Measurements from ENCODE around the gene HOXB9.

The HOXB9 gene

DNA sequence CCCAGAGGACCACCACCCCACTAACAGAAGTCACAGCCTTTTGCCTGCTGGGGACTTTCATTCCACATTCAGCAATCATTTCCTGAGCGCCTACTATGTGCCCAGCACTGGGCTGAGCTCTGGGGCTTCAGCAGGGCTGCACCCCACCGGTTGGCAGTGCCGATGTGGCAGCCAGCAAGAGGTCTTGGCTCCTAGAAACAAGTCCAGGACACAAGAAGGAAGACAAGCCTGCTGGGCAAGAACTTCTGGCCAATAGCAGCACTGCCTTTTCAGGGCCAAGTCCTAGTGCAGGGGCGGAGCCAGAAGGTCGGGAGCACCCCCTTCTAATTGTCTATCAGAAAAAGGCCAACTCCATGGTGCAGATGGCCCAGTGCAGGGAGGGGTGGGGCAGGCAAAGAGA, 13.0 kb upstream of the HOXB9 start:
- DNase-seq (ENCODE audit: low read depth): no peak

DNA sequence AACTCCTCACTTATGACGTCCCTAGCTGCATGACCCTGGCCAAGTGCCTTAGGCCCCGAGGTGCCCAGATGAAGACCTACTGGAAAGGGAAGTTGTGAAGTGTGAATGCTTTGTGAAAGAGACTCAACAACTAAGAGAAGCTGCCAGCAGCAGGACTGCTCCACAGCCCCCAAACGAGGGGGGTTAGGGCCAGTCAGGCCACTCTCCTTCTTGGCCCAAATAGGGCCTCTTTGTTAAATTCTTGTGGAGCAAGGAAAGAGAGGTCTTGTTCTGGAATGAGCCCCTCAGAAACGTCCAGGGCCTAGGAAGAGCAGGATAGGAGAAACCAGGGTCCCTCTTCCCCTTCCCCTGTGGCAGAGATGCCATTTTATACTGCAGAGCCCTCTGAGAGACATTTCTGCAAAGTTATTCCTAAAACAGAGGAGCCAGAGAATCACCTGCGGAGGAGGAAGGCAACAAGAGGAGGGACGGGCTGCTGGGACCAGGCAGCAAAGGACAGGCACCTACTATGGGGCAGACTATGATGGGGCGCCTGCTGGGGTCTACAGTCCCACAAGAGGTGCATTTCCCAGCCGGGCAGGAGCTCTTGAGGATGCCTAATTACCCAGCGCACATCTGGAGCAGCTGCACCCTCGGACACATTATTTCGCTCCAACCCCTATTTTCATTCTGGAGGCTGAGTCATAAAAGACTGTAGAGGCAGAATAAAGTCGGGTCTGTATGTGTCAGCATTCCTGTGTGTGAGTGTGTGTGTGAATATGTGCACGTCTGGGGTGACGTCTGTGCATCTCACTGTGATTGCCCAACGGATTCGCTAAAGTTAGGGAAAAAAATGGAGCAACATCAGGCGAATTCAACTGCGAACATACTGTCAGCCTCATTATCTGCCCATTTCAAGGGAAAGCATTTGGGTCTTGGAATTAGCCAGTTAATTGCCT, 11.4 kb upstream of the HOXB9 start:
- no peak for DNase-seq (ENCODE audit: low read depth)

DNA sequence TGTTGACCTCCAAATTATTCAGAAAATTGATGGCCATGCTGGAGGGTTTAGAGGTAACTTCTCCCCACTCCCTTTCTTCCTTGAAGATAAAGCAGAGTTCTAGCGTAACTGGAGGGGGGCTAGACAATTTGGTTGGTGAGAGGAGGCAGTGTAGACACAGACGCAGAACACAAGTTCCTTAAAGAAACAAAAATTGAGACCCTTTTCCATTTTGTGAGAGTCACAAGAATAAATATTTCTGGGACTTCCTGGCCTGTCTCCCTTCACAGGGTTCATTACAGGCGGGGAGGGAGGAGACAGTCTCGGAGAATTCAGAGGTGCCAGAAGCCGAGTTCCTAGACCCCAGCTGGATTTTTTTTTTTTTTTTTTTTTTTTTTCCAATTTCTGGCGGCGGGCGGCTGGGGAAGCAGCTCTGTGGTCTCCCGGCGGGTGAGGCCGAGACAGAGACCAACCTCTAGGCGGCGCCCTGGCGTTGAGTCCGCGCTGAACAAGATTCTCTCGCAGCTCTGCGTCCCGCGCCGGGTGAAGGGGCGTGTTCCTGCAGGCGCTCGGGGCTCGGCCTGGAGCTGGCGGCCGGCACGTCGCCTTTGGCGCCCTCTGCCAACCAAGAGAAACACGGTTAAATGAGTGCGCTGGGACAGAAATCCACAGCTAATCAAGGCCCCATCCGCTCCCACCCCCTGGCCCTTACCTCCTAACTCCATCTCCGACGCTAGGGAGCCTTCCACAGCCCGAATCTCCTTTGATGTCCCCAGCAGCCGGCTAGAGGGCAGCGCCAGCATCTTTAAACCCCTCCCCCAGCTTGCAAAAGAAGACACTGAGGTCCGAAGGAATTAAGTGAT, 10.2 kb upstream of the HOXB9 start:
- DNase-seq (ENCODE audit: low read depth): peak; percentile 4

DNA sequence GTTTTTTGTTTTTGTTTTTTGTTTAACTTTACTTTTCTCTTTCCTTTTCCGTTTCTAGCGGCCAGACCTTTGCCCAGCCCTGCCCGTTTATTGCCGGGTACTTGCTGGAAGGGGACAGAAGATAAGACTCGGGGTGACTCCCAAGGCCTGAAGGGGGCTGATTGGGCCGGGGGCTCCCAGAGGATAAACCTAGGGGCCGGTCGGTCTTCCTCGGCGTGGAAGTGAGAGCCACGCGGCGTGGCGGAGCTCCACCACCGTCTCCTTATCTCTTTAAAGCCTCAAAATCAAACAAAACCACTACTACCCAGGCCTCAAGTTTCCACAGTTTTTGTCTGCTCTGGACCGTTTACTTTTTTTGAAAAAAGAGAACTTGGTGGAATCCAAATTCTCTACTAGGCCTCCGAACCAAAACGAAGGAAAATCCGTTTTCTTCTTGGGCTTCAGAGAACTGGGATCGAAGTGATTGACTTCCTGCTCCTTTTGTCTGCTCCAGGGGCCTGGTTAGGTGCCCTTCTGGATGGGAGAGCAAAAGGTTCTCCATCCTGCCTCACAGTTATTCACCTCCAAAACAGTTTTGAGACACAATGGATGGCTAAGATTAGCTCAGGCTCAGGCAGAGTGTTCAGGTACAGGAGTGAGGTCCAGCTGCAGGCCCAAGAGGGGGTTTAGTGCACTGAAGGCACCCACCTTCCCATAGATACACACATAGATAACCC, 8.5 kb upstream of the HOXB9 start:
- DNase-seq (ENCODE audit: low read depth): no peak

DNA sequence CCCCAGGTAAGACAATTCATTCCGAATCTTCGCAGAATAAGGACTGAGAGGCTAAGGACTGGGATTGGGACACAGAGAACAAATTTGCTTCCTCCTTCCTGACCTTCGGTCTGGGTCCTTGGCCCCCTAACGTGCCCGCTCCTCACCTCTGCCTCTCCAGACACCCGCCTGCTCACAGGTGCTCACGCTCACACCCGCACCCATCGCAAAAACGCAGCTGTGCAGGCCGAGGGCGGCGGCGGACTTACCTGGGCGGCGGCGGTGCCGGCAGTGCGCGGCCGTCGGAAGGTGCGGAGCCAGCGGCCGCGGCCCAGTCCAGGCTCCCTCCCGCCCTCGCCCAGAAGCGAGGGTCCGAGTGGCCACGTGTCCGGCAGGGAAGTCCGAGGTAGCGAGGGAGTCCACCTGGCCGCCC, 7.1 kb upstream of the HOXB9 start:
- DNase-seq (ENCODE audit: low read depth): no peak

DNA sequence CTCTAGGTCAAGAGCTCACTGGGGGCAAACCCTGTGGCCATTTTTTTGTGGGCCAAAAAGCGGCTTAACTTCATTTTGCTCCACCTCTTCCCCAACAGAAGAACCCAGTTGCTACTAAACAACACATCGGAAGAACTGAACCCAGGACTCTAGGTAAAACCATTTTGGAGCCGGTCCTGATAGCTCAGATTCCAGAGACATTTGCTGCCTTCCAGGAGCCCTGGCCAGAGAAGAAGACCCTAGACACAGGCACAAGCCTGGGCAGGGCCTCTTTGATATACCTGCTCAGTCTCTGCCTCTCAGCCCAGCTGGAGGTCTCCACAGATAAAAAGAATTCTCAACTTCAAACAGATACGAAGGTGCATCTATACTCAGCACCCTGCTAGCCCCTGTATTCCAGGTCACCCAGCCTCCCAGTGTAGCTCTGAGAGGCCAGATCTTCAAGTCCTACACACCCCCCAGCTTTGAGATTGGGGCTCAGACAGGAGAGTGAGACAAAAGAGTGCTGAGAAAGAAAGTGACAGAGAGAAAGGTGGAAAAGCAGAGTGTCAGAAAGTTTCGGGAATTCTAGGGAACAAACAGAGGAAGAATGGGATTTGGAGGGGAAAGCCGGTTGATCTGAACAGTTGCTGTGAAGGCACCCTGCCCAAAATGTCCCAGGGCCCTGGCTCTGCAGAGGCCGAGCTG, 6.6 kb upstream of the HOXB9 start:
- no peak for DNase-seq (ENCODE audit: low read depth)

DNA sequence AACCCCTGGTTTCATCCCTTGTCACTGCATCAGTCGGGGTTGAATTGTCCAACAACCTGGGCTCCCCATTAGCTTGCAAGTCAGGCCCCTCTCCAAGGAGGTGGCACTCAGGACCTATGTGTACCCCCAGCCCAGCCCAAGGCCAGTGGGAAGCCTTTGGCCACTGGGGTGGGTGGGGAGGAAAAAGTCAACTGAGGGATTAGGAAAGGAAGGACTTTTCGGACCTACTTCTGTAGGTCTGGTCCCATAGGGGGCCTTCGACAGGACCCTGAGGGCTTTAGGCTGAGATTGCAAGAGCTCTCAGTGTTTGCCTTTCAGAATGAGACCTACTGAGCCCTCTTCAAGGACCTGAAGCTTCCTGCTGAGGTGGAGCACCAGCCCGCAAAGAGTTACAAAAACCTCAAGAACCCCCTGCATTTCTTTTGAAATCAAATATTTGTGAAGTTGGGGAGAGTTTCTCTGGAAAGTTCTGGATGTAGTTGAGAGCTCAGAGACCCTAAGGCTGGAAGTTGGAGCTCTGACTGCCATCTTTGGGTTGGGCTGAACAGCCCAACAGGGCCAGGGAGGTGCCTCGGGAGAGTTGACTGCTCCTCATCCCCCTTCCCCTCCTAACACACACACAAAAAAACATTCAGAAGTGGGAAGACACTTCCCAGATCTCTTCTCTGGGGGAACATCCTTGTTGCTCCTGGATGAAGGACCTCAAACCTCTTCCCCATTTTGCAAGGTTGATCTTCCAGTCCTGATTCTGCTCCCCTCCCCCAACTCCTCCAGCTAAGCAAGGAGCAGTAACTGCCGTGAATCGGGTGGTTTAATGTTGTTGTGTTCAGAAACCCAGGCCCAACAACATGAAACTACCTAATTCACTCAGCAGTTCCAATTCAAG, 5.8 kb upstream of the HOXB9 start:
- DNase-seq (ENCODE audit: low read depth): no peak

DNA sequence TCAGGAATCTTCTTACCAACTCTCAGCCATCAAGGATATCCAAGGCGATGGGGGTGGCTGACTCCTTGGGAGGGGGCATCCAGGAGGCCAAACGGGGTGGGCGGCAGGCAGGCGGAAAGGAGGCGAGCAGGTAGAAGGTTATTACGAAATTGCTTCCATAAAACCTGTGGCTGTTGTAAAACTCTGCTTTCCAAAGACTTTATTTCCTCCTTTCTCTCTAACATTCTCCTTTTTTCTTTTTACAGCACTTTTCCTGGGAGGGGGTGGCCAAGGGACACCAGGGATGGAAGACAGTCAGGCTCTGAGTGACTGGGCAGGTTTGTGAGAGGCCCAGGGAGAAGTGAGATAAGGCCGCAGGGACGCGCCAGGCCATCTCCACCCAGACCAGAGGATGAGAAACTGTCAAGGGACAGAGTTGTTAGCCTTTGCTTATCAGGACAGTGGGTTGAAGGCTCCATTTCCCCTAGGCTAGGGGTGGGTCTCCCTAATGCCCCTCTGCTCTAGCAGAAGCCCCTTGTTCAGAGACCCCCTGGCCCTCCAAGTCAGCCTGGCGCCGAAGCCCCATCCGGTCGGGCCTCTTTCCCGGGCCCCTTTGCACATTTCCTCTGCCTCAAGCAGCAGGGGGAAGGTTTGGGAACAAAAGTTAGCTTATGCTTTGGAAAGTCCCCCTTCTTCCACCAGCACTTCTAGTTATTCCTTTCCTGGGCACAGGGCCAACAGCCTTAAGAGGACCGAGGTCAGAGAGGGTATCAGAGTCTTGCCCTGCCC, 5.0 kb upstream of the HOXB9 start:
- no peak for DNase-seq (ENCODE audit: low read depth)

DNA sequence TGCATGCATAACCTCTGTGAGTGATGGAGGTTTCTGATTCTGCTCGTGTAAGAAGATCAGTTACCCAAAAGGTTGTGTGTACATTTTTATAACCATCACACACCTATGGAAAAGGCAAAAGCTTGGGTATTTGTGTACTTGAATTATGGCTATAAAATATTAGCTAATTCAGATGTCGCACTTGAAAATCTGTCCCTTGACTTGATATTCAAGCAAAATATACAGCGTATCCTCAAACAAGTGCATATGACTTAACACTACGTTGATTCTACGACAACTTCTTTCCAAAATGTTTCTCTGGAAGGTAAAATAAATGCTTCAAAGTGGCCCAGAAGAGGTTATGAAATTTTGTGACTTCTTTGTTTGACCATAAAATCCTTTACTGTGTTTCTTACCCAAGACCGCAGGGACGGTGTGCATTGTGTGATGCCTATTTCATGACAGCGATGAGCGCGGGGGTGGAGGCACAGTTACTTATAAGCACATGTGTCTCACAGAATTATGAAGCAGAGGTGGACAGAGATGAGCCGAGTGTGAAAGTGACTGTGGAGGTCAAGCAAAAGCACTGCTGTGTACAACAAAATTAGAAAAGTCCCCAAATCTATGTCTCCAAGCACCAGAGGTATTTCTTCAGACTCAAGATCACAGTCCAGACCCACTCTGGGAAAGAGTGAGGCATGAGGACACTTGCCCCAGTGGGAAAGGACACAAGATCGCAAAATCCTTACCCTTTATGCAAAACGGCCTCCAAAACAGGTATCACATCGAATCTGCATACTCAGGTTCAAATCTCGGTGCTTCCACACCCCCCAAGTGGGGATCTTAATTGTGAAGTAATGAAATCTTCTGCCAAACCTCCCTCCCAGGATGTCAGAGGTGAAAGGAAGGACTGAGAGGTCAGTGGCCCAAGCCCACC, 4.1 kb upstream of the HOXB9 start:
- no peak for DNase-seq (ENCODE audit: low read depth)

DNA sequence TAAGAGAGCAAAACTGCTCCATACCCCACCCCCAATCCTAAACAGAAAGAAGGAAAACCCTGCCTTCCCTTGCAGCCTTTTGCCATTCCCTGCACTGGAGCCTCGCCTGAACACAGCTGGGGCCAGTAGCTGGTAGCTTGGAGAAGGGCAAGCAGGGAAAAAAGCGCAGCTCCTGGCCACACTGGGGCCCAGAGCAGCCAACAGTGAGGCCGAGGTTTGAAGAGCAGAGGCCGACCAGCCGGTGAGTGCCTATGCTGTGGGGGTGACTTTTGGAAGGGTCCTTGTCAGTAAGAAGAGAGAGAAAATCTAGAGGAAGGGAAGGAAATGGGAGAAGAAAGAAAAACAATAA, 3.2 kb upstream of the HOXB9 start:
- DNase-seq (ENCODE audit: low read depth): no peak

DNA sequence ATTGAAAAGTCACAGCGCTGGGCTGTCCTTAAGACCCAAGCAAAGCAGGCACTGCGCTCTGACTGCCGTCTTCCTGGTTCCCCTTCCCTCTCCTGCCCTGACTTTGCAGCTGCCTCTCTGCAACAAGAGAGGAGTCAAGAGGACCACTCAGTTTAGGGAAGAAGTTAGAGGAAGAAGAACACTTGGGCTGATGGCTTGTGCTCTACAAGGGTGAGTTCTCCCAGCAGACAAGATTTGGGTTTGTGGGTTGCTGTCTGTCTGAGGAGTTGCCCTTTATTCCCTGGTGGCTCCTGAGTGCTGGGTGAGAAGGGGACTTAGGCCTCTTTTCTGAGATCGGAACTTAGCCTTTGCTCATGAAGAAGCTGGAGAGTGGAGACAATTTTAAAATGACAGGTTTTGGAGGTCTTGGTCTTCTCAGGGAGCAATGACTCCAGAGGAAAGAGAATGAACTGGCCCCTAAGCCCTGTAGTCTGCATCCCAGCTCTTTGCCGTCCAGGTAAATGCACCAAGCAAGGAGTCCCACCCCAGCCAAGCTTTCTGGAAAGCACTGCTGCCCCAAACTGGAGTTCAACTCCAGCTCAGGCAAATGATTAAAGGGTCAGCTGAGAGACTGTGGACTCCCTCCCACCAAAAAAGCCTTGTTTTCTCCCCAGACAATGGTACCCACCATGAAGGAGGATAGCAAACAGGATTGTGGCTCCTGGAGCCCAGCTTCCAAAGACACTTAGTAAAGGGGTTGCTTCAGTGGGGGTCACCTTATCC, 2.7 kb upstream of the HOXB9 start:
- DNase-seq (ENCODE audit: low read depth): no peak

DNA sequence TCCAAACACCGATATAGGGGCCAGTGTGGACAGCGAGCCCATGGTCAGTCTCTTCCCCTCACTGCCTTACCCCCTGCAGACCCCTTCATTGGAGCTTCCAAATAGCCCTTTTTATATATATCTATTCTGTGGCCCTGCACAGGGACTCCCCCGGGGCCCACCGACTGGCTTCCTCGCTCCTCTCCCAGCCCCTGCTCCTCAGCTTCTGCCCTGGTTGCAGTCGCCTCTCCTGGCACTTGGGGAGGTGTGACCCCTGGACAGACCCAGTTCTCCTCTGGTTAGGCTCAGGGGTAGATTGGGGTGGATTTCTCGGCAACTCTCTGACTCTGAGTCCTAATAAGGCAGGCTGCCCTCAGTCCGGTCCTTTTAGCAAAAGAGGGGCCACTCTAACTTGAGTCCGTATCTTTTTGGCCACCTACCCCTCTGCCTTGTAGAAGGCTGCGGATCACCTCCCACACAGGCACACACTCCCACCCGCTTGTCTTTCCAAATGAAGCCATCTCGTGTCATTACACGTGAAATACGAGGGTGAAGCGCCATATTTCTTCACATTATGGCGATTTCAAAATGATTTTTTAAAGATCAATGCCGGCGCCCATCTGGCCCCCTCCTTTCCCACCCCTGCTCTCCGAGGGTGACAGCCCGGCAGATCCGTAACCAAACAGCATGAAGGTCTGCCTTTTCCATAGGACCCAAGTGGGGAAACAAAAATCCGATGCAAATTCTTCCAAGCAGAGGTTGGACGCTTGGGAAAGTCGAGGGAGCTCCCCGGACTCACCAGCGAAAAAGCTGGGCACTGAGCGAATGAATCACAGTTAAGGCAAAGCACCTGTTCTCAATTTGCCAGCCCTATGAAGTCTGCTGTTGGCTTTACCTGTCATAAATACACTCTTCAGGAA, 1.7 kb upstream of the HOXB9 start:
- no peak for DNase-seq (ENCODE audit: low read depth)

DNA sequence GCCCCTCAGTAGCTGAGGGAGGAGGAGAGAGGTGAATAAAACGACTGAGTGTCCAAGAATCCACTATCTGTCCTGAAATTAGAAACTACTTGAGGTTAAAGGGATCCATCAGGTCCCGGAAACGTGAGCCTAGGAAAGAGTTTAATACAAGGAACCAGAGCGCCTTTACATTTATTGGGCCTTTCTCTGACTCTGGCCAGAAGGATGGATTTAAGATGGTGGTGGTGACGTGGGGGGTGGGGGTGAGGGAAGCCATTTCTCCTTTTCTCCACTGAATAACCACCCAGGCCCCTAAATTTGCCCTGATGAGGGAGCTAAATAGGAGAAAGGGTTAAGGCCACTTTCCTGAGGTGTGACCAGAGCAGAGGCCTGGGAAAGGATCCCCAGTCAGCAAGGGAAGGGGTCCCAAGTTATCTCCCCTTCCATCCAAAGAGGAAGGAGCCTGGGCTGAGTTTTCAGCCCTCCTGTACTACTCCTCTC, 1.0 kb upstream of the HOXB9 start:
- DNase-seq (ENCODE audit: low read depth): no peak

DNA sequence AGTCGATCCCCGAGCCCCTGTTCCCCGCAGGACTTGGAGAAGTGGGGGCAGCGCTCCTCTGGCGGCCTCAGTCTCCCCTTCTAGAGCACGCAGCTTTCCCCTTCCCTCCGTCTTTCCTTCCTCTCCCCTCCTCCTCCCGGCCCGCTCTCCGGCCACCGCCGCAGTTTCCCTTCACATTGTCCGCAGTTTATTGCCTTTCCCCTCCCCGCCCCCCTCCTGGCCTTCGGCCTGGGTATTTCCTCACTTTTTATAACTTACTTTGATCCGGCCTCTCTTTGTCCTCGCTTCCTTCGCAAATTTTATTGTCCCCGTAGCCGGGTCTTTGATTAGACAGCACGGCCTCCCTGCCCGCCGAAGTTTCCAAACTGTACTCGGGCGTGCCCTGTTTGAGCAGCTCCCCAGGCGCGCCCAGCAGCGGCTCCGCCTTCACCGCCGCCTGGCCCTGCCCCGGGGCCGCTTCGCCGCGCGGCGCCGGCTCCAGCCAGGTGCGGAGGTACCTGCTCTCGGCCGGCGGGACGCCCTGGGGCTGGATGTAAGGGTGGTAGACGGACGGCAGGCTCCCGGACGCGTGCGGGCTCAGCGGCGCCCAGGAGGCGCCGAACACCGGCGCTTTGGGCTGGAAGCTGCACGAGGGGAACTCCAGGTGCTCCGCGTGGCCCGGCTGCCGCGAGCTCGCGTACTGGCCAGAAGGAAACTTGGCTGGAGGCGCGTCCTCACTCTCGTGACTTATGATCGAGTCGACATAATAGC, 488 bp downstream of the HOXB9 start:
- no peak for DNase-seq (ENCODE audit: low read depth)

DNA sequence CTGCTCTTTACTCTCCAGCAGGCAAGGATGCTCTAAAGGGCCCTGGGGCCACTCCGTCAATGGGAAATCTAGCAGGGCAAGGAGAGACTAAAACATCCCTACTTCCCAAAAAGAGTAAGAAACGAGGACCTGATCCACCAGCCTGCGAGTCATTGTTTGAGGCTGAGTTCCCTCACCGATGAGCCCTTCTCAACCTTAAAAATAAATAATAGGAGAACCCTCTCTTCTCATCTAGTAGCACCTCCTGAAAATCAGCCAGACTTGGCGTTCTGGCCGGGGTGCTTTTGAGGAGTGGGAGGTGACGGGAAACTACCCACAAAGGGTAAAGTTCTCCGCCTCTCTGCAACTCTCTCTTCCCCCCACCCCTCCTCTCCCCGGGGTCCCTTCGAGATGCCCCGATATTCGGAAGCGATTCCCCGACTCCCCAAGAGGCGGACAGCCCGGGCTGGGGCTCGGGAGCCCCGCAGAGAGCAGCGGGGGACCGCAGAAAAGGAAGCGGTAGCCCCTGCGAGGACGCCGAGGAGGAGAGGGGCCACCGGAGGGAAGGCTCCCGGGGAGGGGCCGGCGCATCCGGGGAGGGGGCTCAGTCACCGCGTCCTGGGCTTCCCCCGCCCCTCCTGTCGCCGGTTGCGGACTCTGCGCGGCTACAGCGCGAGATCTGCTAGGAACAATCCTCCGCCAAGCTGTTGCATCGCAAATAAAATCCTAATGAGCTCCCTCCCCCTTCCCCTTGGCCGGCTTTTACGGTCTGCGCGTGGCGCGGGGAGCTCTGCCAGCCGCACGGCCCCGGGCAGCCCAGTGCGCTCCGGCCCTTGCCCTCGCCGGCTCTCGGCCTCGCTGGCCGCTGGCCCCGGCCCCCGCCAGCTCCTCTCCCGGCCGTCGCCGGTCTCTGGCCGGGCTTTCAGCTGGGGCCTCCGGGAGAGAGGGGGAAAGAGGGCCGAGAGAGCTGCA, 1.3 kb downstream of the HOXB9 start:
- DNase-seq (ENCODE audit: low read depth): no peak

All from fibroblast of the conjunctiva (primary cell).